Mesodermal cell (in vitro differentiated cells): ENCODE results near the gene RGS6.

ENCODE experiments used
- H3K27ac ChIP-seq: 2 replicates; pipeline ENCODE4 v1.7.0; 2013; ENCODE audit warnings: mild to moderate bottlenecking, low read depth, low read length, moderate library complexity; ENCODE audit not compliant: severe bottlenecking
- H3K36me3 ChIP-seq: 2 replicates; pipeline ENCODE4 v1.7.1; 2013; ENCODE audit warnings: mild to moderate bottlenecking, low read length, moderate library complexity; ENCODE audit not compliant: control insufficient read depth, insufficient read depth
- H3K4me1 ChIP-seq: one replicate; pipeline ENCODE4 v1.7.1; 2013; ENCODE audit warnings: mild to moderate bottlenecking, low read length; ENCODE audit not compliant: insufficient read depth, control insufficient read depth, poor library complexity, severe bottlenecking
- H3K4me3 ChIP-seq: 2 replicates; pipeline ENCODE4 v1.7.0; 2013; ENCODE audit warnings: low read length, control low read depth, mild to moderate bottlenecking; ENCODE audit not compliant: insufficient read depth, poor library complexity, severe bottlenecking; ENCODE audit errors: extremely low read depth
- H3K9me3 ChIP-seq: 2 replicates; pipeline ENCODE4 v1.7.1; 2013; ENCODE audit warnings: mild to moderate bottlenecking, low read length, moderate library complexity; ENCODE audit not compliant: control insufficient read depth
- WGBS, 2 experiments: methylation state at CpG; one replicate each; pipeline ENCODE4 v1.1.5; 2013; ENCODE audit warnings: missing lambda C conversion rate in 2 of 2; ENCODE audit not compliant: insufficient coverage in 2 of 2; 5-methylcytosine and 5-hydroxymethylcytosine counted together

Gene RGS6

DNA sequence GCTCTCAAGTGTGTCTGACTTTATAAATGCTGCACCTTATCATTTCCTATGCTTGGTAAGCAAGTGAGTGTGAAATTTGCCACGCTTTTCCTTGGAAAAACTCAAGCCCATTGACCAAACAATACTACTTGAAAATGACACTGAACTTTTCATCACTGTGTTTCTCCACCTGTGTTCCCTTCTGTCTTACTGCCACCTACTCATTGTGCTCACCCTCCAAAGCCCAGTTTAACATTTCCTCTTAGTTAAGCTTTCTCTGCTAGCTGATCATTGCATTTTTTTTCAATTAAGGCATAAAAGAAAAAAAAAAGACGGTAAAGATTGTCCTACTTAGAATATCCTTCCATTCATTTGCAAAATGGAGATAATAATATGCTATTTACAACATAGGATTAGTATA is 516.0 kb downstream of the RGS6 start:
- Histone ChIP-seq H3K9me3 (no peaks in the 10 kb centered on the region), H3K4me3 (no peak overlapping the region), H3K36me3 (no peaks in the 10 kb centered on the region), H3K27ac (no peak overlapping the region), H3K4me1 (peaks cover 9% of the 10 kb centered on the region)
- 80% methylated on average over 1 of the region's 2 CpGs; no CpG with 5 or more reads in 1 of the 2 experiments for WGBS, 2 experiments

- Histone ChIP-seq H3K4me3 (no peak overlapping the region), H3K36me3 (no peaks in the 10 kb centered on the region), H3K9me3 (no peaks in the 10 kb centered on the region), H3K27ac (peak overlapping the region; percentile 81), H3K4me1 (peaks cover 9% of the 10 kb centered on the region)
- 89 to 95% methylated on average over 6 to 7 of the region's 7 CpGs for WGBS, 2 experiments
These were observed 518.3 kb downstream of the RGS6 start for GRCh38 chr14:72450473-72451044.

GRCh38 chr14:72451054-72451972 is 519.1 kb downstream of the RGS6 start:
- H3K27ac ChIP-seq: peak overlapping the region; percentile 81
- peaks cover 9% of the 10 kb centered on the region for H3K4me1 ChIP-seq
- 84 to 88% methylated on average over 12 to 15 of the region's 17 CpGs for WGBS, 2 experiments
- H3K36me3 ChIP-seq: no peaks in the 10 kb centered on the region
- no peaks in the 10 kb centered on the region for H3K9me3 ChIP-seq
- no peak overlapping the region for H3K4me3 ChIP-seq

DNA sequence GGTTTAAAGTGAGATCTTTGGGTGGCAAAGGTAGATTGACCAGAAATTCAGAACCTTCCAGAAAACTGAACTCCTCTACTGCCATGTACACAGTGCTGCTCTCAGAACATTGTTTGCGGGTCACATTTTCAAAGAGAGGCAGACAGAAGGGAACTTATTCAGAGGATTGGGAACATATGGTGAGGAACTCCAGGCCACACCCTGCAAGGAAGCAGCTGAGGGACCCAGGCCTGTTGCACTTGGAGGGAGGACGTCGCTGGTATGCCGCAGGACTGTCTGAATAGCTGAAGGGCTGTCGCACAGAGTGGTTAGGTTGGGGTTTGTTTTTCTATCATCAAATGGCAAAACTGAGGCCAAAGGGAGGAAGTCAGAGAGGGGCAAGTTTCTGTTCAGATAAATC is 520.5 kb downstream of the RGS6 start:
- H3K4me3 ChIP-seq: no peak overlapping the region
- H3K36me3 ChIP-seq: no peaks in the 10 kb centered on the region
- H3K9me3 ChIP-seq: no peaks in the 10 kb centered on the region
- peaks cover 9% of the 10 kb centered on the region for H3K4me1 ChIP-seq
- H3K27ac ChIP-seq: no peak overlapping the region
- 93 to 100% methylated on average over 4 to 5 of the region's 5 CpGs for WGBS, 2 experiments

GRCh38 chr14:72454388-72455160 is 522.3 kb downstream of the RGS6 start:
- H3K4me3 ChIP-seq: no peak overlapping the region
- 60 to 100% methylated on average over 1 of the region's 3 CpGs for WGBS, 2 experiments
- no peaks in the 10 kb centered on the region for H3K9me3 ChIP-seq
- no peaks in the 10 kb centered on the region for H3K36me3 ChIP-seq
- no peak overlapping the region for H3K27ac ChIP-seq
- H3K4me1 ChIP-seq: peaks cover 9% of the 10 kb centered on the region

DNA sequence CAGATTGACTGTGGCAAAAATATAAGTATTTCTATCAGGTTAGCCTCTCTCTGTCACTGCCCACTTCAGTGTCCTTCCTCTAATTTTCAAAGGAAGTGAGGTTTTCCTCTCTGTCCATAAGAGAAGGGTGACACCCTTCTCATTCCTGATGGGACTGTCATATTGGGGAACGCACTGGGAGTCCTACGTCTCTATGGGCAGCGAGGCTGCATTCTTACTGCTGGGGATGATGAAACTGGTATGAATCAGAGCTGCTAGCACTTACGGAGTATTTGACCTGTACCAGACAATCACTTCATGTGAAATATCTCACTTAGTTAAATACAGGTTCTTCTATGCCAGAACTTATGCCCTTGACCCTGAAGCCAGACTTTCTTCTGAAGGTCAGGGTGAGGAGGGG is 525.4 kb downstream of the RGS6 start:
- H3K27ac ChIP-seq: no peak overlapping the region
- H3K36me3 ChIP-seq: no peaks in the 10 kb centered on the region
- 100% methylated on average over 2 of the region's 4 CpGs for WGBS, 2 experiments
- no peaks in the 10 kb centered on the region for H3K9me3 ChIP-seq
- no peak overlapping the region for H3K4me3 ChIP-seq
- no peaks in the 10 kb centered on the region for H3K4me1 ChIP-seq

GRCh38 chr14:72462056-72462455 is 529.8 kb downstream of the RGS6 start:
- Histone ChIP-seq H3K27ac (no peak overlapping the region), H3K4me1 (no peaks in the 10 kb centered on the region)
- WGBS, 2 experiments: 88% methylated on average over 1 of the region's 2 CpGs; no CpG with 5 or more reads in 1 of the 2 experiments

DNA sequence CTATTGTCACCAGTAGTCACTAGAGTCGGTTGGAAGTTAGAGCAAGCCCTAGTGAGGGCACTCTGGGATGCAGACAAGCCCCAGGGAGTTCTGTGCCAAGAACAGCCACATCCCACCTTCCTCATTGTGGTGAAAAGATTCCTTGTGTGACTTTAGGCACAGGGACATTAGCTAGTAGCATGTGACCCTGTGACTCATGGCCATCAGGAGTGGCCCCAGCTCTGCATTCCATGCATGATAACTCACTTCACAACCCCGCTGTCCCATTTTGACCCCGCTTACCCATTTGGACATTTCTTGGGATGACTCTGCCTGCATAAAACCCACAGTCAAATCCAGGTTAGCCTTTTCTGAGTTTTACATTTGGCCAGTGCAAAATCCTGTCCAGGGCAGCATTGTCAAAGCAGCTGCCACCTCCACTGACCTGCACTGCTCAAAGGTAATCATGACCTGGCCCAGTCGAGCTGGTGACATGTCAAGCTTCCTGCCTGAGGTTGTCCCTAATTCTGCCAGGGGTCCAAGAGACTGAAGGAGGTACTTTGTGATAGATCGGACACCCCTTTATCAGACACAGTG is 531.1 kb downstream of the RGS6 start:
- Histone ChIP-seq H3K4me3 (no peak overlapping the region), H3K4me1 (no peaks in the 10 kb centered on the region), H3K36me3 (no peaks in the 10 kb centered on the region), H3K27ac (no peak overlapping the region), H3K9me3 (peaks cover 11% of the 10 kb centered on the region)
- 82 to 86% methylated on average over 3 to 4 of the region's 5 CpGs for WGBS, 2 experiments

More at GRCh38 chr14:72462056-72462455, 529.8 kb downstream of the RGS6 start:
- Histone ChIP-seq H3K36me3 (no peaks in the 10 kb centered on the region), H3K4me3 (no peak overlapping the region), H3K9me3 (peaks cover 10% of the 10 kb centered on the region)

DNA sequence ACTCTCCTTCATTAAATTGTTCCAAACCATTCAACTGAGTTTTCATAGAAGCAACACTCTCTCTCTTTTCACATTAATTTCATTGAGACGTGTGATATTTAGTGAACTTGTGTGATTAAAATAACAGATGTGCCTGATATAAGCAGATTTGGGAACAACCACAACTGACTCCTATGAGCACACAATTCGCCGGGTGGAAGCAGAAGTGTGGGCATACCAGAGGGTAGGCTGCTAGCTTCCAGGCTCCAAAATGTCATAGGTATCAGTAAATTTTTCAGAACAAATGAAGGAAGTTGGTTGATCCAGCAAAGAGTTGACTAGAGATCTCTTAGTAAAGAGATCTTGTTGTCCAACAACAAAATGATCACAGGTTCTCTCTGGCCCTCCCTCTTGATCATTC is 532.0 kb downstream of the RGS6 start:
- no peak overlapping the region for H3K4me3 ChIP-seq
- H3K9me3 ChIP-seq: peaks cover 11% of the 10 kb centered on the region
- 85 to 95% methylated on average over 2 to 3 of the region's 3 CpGs for WGBS, 2 experiments
- no peaks in the 10 kb centered on the region for H3K4me1 ChIP-seq
- no peak overlapping the region for H3K27ac ChIP-seq
- H3K36me3 ChIP-seq: no peaks in the 10 kb centered on the region

GRCh38 chr14:72466325-72466724 is 534.1 kb downstream of the RGS6 start:
- no peak overlapping the region for H3K4me3 ChIP-seq
- H3K9me3 ChIP-seq: peaks cover 11% of the 10 kb centered on the region
- no peak overlapping the region for H3K27ac ChIP-seq
- no peaks in the 10 kb centered on the region for H3K36me3 ChIP-seq
- H3K4me1 ChIP-seq: no peaks in the 10 kb centered on the region
